Measurements from ENCODE around the gene CEP104. TPM values are rescaled to one million over a fixed set of nuclear protein-coding genes. Genes with fewer than 3 reads are reported as not detected.

Gene CEP104
- 10 to 100 TPM; 41.1 to 52.7 TPM for total RNA-seq

GRCh38 chr1:3856923-3857790 lies at the start of gene CEP104, which contains the start of gene DFFB:
TSS of gene CEP104 (minus strand) at chr1:3857211. CDS start at chr1:3852407, 4,804 bp downstream.
TSS of gene DFFB (plus strand) at chr1:3857476. CDS start at chr1:3857604, 128 bp downstream.
- Histone ChIP-seq H3K27me3 (no peaks in the 10 kb centered on the region), H3K36me3 (no peaks in the 10 kb centered on the region), H3K27ac (peak within 1 kb of the TSS; percentile 63), H3K9me3 (no peaks in the 10 kb centered on the region), H3K4me3 (peak within 1 kb of the TSS; percentile 90), H3K9ac (ENCODE audit: low read depth in 2 of 2, low read length in 2 of 2) (peak within 1 kb of the TSS; percentile 81 to 91), H3K4me1 (peaks cover 7% of the 10 kb centered on the region)
- intact Hi-C loops (cut with DNase I), result loop anchor here (5.0 kb wide), 1 partner anchor 40 kb away; no protein-coding TSS in a partner anchor
- DNase-seq, result peak; percentile 96
- TF ChIP-seq CTCF (IDR thresholded peaks at IDR 0.05), result peak; percentile 29

GRCh38 chr1:3906672-3907020 lies 49.6 kb upstream of the CEP104 start:
- intact Hi-C loops (cut with DNase I), result no loop called here
- no peak overlapping the region for H3K27ac ChIP-seq
- no peaks in the 10 kb centered on the region for H3K27me3 ChIP-seq
- H3K4me3 ChIP-seq, result no peak overlapping the region
- H3K36me3 ChIP-seq, result no peaks in the 10 kb centered on the region
- H3K4me1 ChIP-seq, result no peaks in the 10 kb centered on the region
- TF ChIP-seq CTCF (IDR thresholded peaks at IDR 0.05), result no peak
- H3K9ac ChIP-seq (ENCODE audit: low read depth in 2 of 2, low read length in 2 of 2), result no peak overlapping the region
- DNase-seq, result no peak
- no peaks in the 10 kb centered on the region for H3K9me3 ChIP-seq

GRCh38 chr1:3905953-3906671 lies 49.1 kb upstream of the CEP104 start:
- no peaks in the 10 kb centered on the region for H3K36me3 ChIP-seq
- no peaks in the 10 kb centered on the region for H3K9me3 ChIP-seq
- no peak overlapping the region for H3K27ac ChIP-seq
- TF ChIP-seq CTCF (IDR thresholded peaks at IDR 0.05), result no peak
- DNase-seq, result no peak
- intact Hi-C loops (cut with DNase I), result no loop called here
- no peaks in the 10 kb centered on the region for H3K4me1 ChIP-seq
- no peak overlapping the region for H3K9ac ChIP-seq (ENCODE audit: low read depth in 2 of 2, low read length in 2 of 2)
- H3K27me3 ChIP-seq, result no peaks in the 10 kb centered on the region
- H3K4me3 ChIP-seq, result no peak overlapping the region

GRCh38 chr1:3905266-3905952 lies 48.4 kb upstream of the CEP104 start:
- DNase-seq, result no peak
- Histone ChIP-seq H3K36me3 (no peaks in the 10 kb centered on the region), H3K9ac (ENCODE audit: low read depth in 2 of 2, low read length in 2 of 2) (no peak overlapping the region), H3K4me1 (no peaks in the 10 kb centered on the region), H3K9me3 (no peaks in the 10 kb centered on the region), H3K27me3 (no peaks in the 10 kb centered on the region), H3K4me3 (no peak overlapping the region), H3K27ac (no peak overlapping the region)
- intact Hi-C loops (cut with DNase I), result no loop called here
- TF ChIP-seq CTCF (IDR thresholded peaks at IDR 0.05), result no peak

- no peaks in the 10 kb centered on the region for H3K9me3 ChIP-seq
- no peaks in the 10 kb centered on the region for H3K4me1 ChIP-seq
- no peak for DNase-seq
- no peaks in the 10 kb centered on the region for H3K27me3 ChIP-seq
- no peak for TF ChIP-seq CTCF (IDR thresholded peaks at IDR 0.05)
- H3K27ac ChIP-seq, result no peak overlapping the region
- H3K36me3 ChIP-seq, result no peaks in the 10 kb centered on the region
- no peak overlapping the region for H3K9ac ChIP-seq (ENCODE audit: low read depth in 2 of 2, low read length in 2 of 2)
- H3K4me3 ChIP-seq, result no peak overlapping the region
- intact Hi-C loops (cut with DNase I), result no loop called here
These were observed 47.8 kb upstream of the CEP104 start for GRCh38 chr1:3904843-3905185.

Data from colonic mucosa (tissue), 4 donors.